Endothelial cell of umbilical vein (primary cell): ENCODE results near the gene SLC4A2. TPM values are rescaled to one million over a fixed set of nuclear protein-coding genes. Genes with fewer than 3 reads are reported as not detected.

Experiments used
- BruUV-seq: library from RNA; stranded (reverse); fragments of 400-500 nt; replicated peaks from 2 replicates; lab custom pipeline; 2021; lab: Mats Ljungman, UMichigan
- CTCF ChIA-PET: fragments of 300-600, 350-600 bp; sonication (Branson Sonifier 250); formaldehyde crosslinking; loops from one replicate; lab custom pipeline; 2021; ENCODE audit warnings: antibody characterized with exemption, inconsistent platforms; lab: Charles Lee
- POLR2A ChIA-PET: fragments of 300-600, 350-600 bp; sonication (Branson Sonifier 250); formaldehyde crosslinking; loops from one replicate; lab custom pipeline; 2021; ENCODE audit warnings: antibody characterized with exemption, inconsistent platforms; lab: Charles Lee
- DNase-seq: peaks from one replicate; pipeline ENCODE4 v3.0.0-alpha.2; 2011; ENCODE audit warnings: low read depth, low spot score
- FAIRE-seq: peaks from 2 replicates; lab custom pipeline; 2011; peaks lifted over from hg19 to GRCh38; lab: Jason Lieb, UNC
- H2AFZ ChIP-seq: 2 replicates; pipeline ENCODE4 v1.6.0; 2012; ENCODE audit warnings: low read depth, low read length, control low read depth, inconsistent platforms
- H3K27ac ChIP-seq: 2 replicates; pipeline ENCODE4 v1.5.1; 2011; ENCODE audit warnings: low read depth, mild to moderate bottlenecking, control low read depth, low read length, moderate library complexity; ENCODE audit not compliant: insufficient read depth
- H3K27me3 ChIP-seq, 2 experiments: 2 replicates each; pipeline versions ENCODE4 v1.6.0 to v1.6.1; 2011; ENCODE audit warnings: low read length in 2 of 2, mixed read lengths in 1 of 2; ENCODE audit not compliant: control insufficient read depth in 2 of 2, insufficient read depth in 2 of 2
- H3K36me3 ChIP-seq, 2 experiments: 2 replicates in 1 of 2; 3 replicates in 1 of 2; pipeline ENCODE4 v1.5.1; 2011; ENCODE audit warnings: low read length in 2 of 2, mild to moderate bottlenecking in 1 of 2, moderate library complexity in 1 of 2; ENCODE audit not compliant: control insufficient read depth in 2 of 2, insufficient read depth in 2 of 2; ENCODE audit errors: extremely low read depth in 1 of 2
- H3K4me1 ChIP-seq: 3 replicates; pipeline ENCODE4 v1.5.1; 2011; ENCODE audit warnings: mild to moderate bottlenecking, low read length; ENCODE audit not compliant: control insufficient read depth, insufficient read depth; ENCODE audit errors: extremely low read depth
- H3K4me2 ChIP-seq: 2 replicates; pipeline ENCODE4 v1.6.1; 2011; ENCODE audit warnings: low read length, control low read depth, mixed read lengths; ENCODE audit not compliant: insufficient read depth
- H3K4me3 ChIP-seq, 3 experiments: fragments of 200-600 bp in 1 of 3; sonication (generic), shearing (Covaris generic) in 1 of 3; replicated peaks in 1 of 3; 2 replicates each; pipeline ENCODE4 v1.5.1; 2011 to 2016; ENCODE audit warnings: control low read depth in 3 of 3, low read length in 3 of 3, mild to moderate bottlenecking in 2 of 3, inconsistent platforms in 1 of 3, low read depth in 1 of 3, moderate library complexity in 1 of 3; ENCODE audit not compliant: insufficient read depth in 1 of 3
- H3K79me2 ChIP-seq: 2 replicates; pipeline ENCODE4 v1.6.0; 2012; ENCODE audit warnings: low read length, inconsistent platforms; ENCODE audit not compliant: control insufficient read depth, insufficient read depth
- H3K9ac ChIP-seq: replicated peaks from 2 replicates; pipeline ENCODE3; 2011; ENCODE audit warnings: low read length, control low read depth; ENCODE audit not compliant: insufficient read depth; ENCODE audit errors: extremely low read depth
- H3K9me1 ChIP-seq: replicated peaks from 3 replicates; pipeline ENCODE4 v1.6.0; 2011; ENCODE audit warnings: mild to moderate bottlenecking, low read length; ENCODE audit not compliant: control insufficient read depth, insufficient read depth; ENCODE audit errors: extremely low read depth
- H3K9me3 ChIP-seq: replicated peaks from 2 replicates; pipeline ENCODE4 v1.5.1; 2012; ENCODE audit warnings: low read length, inconsistent platforms; ENCODE audit not compliant: control insufficient read depth, insufficient read depth
- H4K20me1 ChIP-seq: replicated peaks from 2 replicates; pipeline ENCODE3; 2011; ENCODE audit warnings: mild to moderate bottlenecking, low read length; ENCODE audit not compliant: control insufficient read depth, insufficient read depth; ENCODE audit errors: extremely low read depth
- EZH2 ChIP-seq: IDR thresholded peaks from 2 replicates; pipeline ENCODE4 v1.6.1; 2012; ENCODE audit warnings: borderline replicate concordance, low read depth, mild to moderate bottlenecking, moderate library complexity, low read length, inconsistent platforms; ENCODE audit not compliant: severe bottlenecking
- FOS ChIP-seq: IDR thresholded peaks from 2 replicates; pipeline ENCODE4 v1.6.1; 2011; ENCODE audit warnings: mild to moderate bottlenecking, low read length, moderate library complexity, borderline replicate concordance; ENCODE audit not compliant: insufficient read depth
- GATA2 ChIP-seq: IDR thresholded peaks from 2 replicates; pipeline ENCODE4 v1.7.0; 2011; ENCODE audit warnings: low read depth, mild to moderate bottlenecking, moderate library complexity, mixed read lengths, low read length; ENCODE audit not compliant: insufficient read length, insufficient read depth
- JUN ChIP-seq: IDR thresholded peaks from 2 replicates; pipeline ENCODE4 v1.6.1; 2011; ENCODE audit warnings: borderline replicate concordance, low read depth; ENCODE audit not compliant: insufficient read length, insufficient read depth
- MAX ChIP-seq: IDR thresholded peaks from 2 replicates; pipeline ENCODE4 v1.6.1; 2011; ENCODE audit not compliant: insufficient read depth, insufficient read length
- MYC ChIP-seq: IDR thresholded peaks from one replicate; pipeline ENCODE4 v1.6.1; 2011; ENCODE audit warnings: mild to moderate bottlenecking, low read depth, low read length
- POLR2A ChIP-seq: IDR thresholded peaks from 2 replicates; pipeline ENCODE4 v1.6.1; 2012; ENCODE audit warnings: low read depth, mild to moderate bottlenecking, control low read depth, low read length
- POLR2AphosphoS5 ChIP-seq: IDR thresholded peaks from 2 replicates; pipeline ENCODE4 v1.6.1; 2012; ENCODE audit warnings: low read depth, mild to moderate bottlenecking, control low read depth, low read length, moderate library complexity; ENCODE audit not compliant: insufficient read depth
- dilution Hi-C: fragments of 300-500 bp; cut with MboI; formaldehyde crosslinking; loops from one replicate; pipeline ENCODE4 v1.15.0; 2019; ENCODE audit warnings: low sequenced_read_pairs; ENCODE audit not compliant: extremely low pct_ligation_motif_present
- intact Hi-C: fragments of 100-400 bp; cut with micrococcal nuclease; formaldehyde crosslinking; loops from one replicate; pipeline ENCODE4 v1.10.0; 2022
- polyA plus RNA-seq, 4 experiments: library from polyadenylated mRNA; depleted of rRNA in 3 of 4; stranded (reverse) in 3 of 4; unstranded in 1 of 4; fragments of >200 nt; gene quantifications; 2 replicates each; pipeline versions ENCODE4 v1.2.1 to v1.2.3, GENCODE V29; 2011 to 2012; ENCODE audit warnings: missing spikeins in 1 of 4
- total RNA-seq: library from RNA; stranded (reverse); gene quantifications from 2 replicates; pipeline ENCODE4 v1.2.3, GENCODE V29; 2021
- TF ChIP-seq, protein P1 (sequence below), 2 donors: IDR thresholded peaks; 1 replicate in 1 of 2; 2 replicates in 1 of 2; pipeline ENCODE4 v1.5.1; 2011; ENCODE audit warnings: low read length in 2 of 2, mild to moderate bottlenecking in 2 of 2, moderate library complexity in 2 of 2, control low read depth in 1 of 2, inconsistent platforms in 1 of 2, low read depth in 1 of 2; ENCODE audit not compliant: insufficient read depth in 1 of 2; ENCODE audit errors: extremely low read depth in 1 of 2

SLC4A2 gene
- total and polyA plus RNA-seq, 2 donors (not counting 3 experiments of a cell fraction or from before 2014, with no cell fraction given) = 108 to 172 TPM

- peaks cover 17% of the 10 kb centered on the region for H3K79me2 ChIP-seq
- peaks cover 6% of the 10 kb centered on the region for H3K4me1 ChIP-seq
- no peak overlapping the region for H2AFZ ChIP-seq
- no peaks in the 10 kb centered on the region for H3K27me3 ChIP-seq
- TF ChIP-seq GATA2 (no peak), FOS (no peak), JUN (no peak), POLR2A (no peak), MYC (no peak), MAX (no peak), POLR2AphosphoS5 (no peak), EZH2 (no peak)
- TF ChIP-seq, protein P1, sequence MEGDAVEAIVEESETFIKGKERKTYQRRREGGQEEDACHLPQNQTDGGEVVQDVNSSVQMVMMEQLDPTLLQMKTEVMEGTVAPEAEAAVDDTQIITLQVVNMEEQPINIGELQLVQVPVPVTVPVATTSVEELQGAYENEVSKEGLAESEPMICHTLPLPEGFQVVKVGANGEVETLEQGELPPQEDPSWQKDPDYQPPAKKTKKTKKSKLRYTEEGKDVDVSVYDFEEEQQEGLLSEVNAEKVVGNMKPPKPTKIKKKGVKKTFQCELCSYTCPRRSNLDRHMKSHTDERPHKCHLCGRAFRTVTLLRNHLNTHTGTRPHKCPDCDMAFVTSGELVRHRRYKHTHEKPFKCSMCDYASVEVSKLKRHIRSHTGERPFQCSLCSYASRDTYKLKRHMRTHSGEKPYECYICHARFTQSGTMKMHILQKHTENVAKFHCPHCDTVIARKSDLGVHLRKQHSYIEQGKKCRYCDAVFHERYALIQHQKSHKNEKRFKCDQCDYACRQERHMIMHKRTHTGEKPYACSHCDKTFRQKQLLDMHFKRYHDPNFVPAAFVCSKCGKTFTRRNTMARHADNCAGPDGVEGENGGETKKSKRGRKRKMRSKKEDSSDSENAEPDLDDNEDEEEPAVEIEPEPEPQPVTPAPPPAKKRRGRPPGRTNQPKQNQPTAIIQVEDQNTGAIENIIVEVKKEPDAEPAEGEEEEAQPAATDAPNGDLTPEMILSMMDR (IDR thresholded peaks at IDR 0.05; ENCODE audit: extremely low read depth in 1 of 2, insufficient read depth in 1 of 2, low read depth in 1 of 2, low read length in 2 of 2) = no peak
- no peak for DNase-seq
- POLR2A ChIA-PET = no interaction called here
- peaks cover 2% of the 10 kb centered on the region for H4K20me1 ChIP-seq
- H3K36me3 ChIP-seq = peaks cover 12 to 61% of the 10 kb centered on the region in 2 experiments
- no peak overlapping the region for H3K9ac ChIP-seq
- dilution Hi-C loops (no loop called here), intact Hi-C loops (no loop called here)
- no peak overlapping the region for H3K4me2 ChIP-seq
- H3K27ac ChIP-seq = no peak overlapping the region
- no peaks in the 10 kb centered on the region for H3K9me1 ChIP-seq
- no TSS peak for BruUV-seq
- H3K9me3 ChIP-seq = no peaks in the 10 kb centered on the region
- FAIRE-seq = no peak
- no peak overlapping the region for H3K4me3 ChIP-seq
- CTCF ChIA-PET = no interaction called here
Observed at GRCh38 chr7:151120896-151121295, 61.5 kb downstream of the SLC4A2 start.
